ENCODE data around the gene LY86.

- TF ChIP-seq EZH2 (IDR thresholded peaks at IDR 0.05; ENCODE audit: borderline replicate concordance, control insufficient read depth, low read depth, low read length): no peak
- TF ChIP-seq MYC (IDR thresholded peaks at IDR 0.05; ENCODE audit: insufficient read depth, insufficient read length, insufficient replicate concordance, low read length, severe bottlenecking): no peak
- no peak for TF ChIP-seq NKRF (conservative IDR thresholded peaks at IDR 0.05)
- TF ChIP-seq POLR2AphosphoS2 (IDR thresholded peaks at IDR 0.05; ENCODE audit: low read depth, low read length): no peak
- TF ChIP-seq ATF3 (IDR thresholded peaks at IDR 0.05; ENCODE audit: borderline replicate concordance, extremely low read depth, low read depth, low read length): no peak
- no peak for TF ChIP-seq CTCF (IDR thresholded peaks at IDR 0.05 in 2 of 3, conservative IDR thresholded peaks at IDR 0.05 in 1 of 3; ENCODE audit: control insufficient read depth in 2 of 3, extremely low read depth in 1 of 3, insufficient read depth in 1 of 3, low read depth in 3 of 3, low read length in 3 of 3)
- no peak for TF ChIP-seq RAD51 (IDR thresholded peaks at IDR 0.05)
- TF ChIP-seq TCF7 (IDR thresholded peaks at IDR 0.05; ENCODE audit: borderline replicate concordance): no peak
- TF ChIP-seq POLR2A (IDR thresholded peaks at IDR 0.05; ENCODE audit: low read depth, low read length): no peak
- no peak for TF ChIP-seq YY1 (IDR thresholded peaks at IDR 0.05; ENCODE audit: low read depth, low read length)
Observed at GRCh38 chr6:6689400-6690143, 101.1 kb downstream of the LY86 start.

Measured in GM12878 (cell line).